HEK293 (cell line): ENCODE data around the gene TRAF5.

Experiments used
- ATF2 ChIP-seq: fragments of 450-650 bp; formaldehyde crosslinking; IDR thresholded peaks from 2 replicates; pipeline ENCODE4 v1.5.1; 2016; ENCODE audit warnings: missing biosample characterization, missing genetic modification characterization, low read depth
- CTCF ChIP-seq: fragments of 450-650 bp; formaldehyde crosslinking; IDR thresholded peaks from 2 replicates; pipeline ENCODE4 v1.5.1; 2016; ENCODE audit warnings: missing biosample characterization, missing genetic modification characterization
- HOXA7 ChIP-seq: sonication (generic); formaldehyde crosslinking; IDR thresholded peaks from 2 replicates; pipeline ENCODE4 v1.8.1; 2022; ENCODE audit warnings: missing genetic modification reagents, borderline replicate concordance
- PATZ1 ChIP-seq: fragments of 450-650 bp; formaldehyde crosslinking; IDR thresholded peaks from 2 replicates; pipeline ENCODE4 v1.5.1; 2016; ENCODE audit warnings: missing biosample characterization, missing genetic modification characterization
- YY1 ChIP-seq: fragments of 450-650 bp; formaldehyde crosslinking; IDR thresholded peaks from 2 replicates; pipeline ENCODE4 v1.5.1; 2018; ENCODE audit warnings: missing biosample characterization, missing genetic modification characterization
- ZBTB1 ChIP-seq: fragments of 450-650 bp; formaldehyde crosslinking; IDR thresholded peaks from 2 replicates; pipeline ENCODE4 v1.5.1; 2016; ENCODE audit warnings: missing biosample characterization, missing genetic modification characterization
- ZBTB44 ChIP-seq: fragments of 450-650 bp; IDR thresholded peaks from 2 replicates; pipeline ENCODE4 v1.5.1; 2018; ENCODE audit warnings: missing biosample characterization, mild to moderate bottlenecking, missing genetic modification characterization
- ZIC2 ChIP-seq: fragments of 450-650 bp; formaldehyde crosslinking; IDR thresholded peaks from 2 replicates; pipeline ENCODE4 v1.5.1; 2016; ENCODE audit warnings: missing biosample characterization, missing genetic modification characterization
- ZNF121 ChIP-seq: fragments of 450-650 bp; formaldehyde crosslinking; IDR thresholded peaks from 2 replicates; pipeline ENCODE4 v1.5.1; 2016; ENCODE audit warnings: missing biosample characterization, missing genetic modification characterization
- ZNF221 ChIP-seq: fragments of 450-650 bp; formaldehyde crosslinking; IDR thresholded peaks from 2 replicates; pipeline ENCODE4 v1.5.1; 2017; ENCODE audit warnings: missing biosample characterization, missing genetic modification characterization, borderline replicate concordance
- ZNF311 ChIP-seq: fragments of 450-650 bp; formaldehyde crosslinking; IDR thresholded peaks from 2 replicates; pipeline ENCODE4 v1.5.1; 2017; ENCODE audit warnings: missing biosample characterization, missing genetic modification characterization, borderline replicate concordance
- ZNF76 ChIP-seq: fragments of 450-650 bp; formaldehyde crosslinking; IDR thresholded peaks from 2 replicates; pipeline ENCODE4; 2016; ENCODE audit warnings: low read depth, missing biosample characterization, missing genetic modification characterization, borderline replicate concordance
- ZNF785 ChIP-seq: fragments of 450-650 bp; formaldehyde crosslinking; IDR thresholded peaks from 2 replicates; pipeline ENCODE4 v1.5.1; 2016; ENCODE audit warnings: missing biosample characterization, missing genetic modification characterization
- ZSCAN18 ChIP-seq: fragments of 450-650 bp; formaldehyde crosslinking; IDR thresholded peaks from 2 replicates; pipeline ENCODE4 v1.5.1; 2016; ENCODE audit warnings: missing biosample characterization, missing genetic modification characterization

- TF ChIP-seq CTCF (tag by site-specific recombination) (no peak), ZSCAN18 (tag by site-specific recombination) (no peak), YY1 (tag by site-specific recombination) (no peak), PATZ1 (tag by site-specific recombination) (no peak), ZNF221 (tag by site-specific recombination) (no peak), HOXA7 (CRISPR knock-in tag) (no peak), ZIC2 (tag by site-specific recombination) (no peak), ZNF311 (tag by site-specific recombination) (no peak), ZNF76 (tag by site-specific recombination) (no peak), ZBTB44 (tag by site-specific recombination) (no peak), ZNF785 (tag by site-specific recombination) (no peak), ATF2 (tag by site-specific recombination) (no peak), ZNF121 (tag by site-specific recombination) (no peak), ZBTB1 (tag by site-specific recombination) (no peak)
Observed at GRCh38 chr1:211326140-211326527, 499 bp upstream of the TRAF5 start.
